Measurements from ENCODE around the gene DIS3L.

DNA sequence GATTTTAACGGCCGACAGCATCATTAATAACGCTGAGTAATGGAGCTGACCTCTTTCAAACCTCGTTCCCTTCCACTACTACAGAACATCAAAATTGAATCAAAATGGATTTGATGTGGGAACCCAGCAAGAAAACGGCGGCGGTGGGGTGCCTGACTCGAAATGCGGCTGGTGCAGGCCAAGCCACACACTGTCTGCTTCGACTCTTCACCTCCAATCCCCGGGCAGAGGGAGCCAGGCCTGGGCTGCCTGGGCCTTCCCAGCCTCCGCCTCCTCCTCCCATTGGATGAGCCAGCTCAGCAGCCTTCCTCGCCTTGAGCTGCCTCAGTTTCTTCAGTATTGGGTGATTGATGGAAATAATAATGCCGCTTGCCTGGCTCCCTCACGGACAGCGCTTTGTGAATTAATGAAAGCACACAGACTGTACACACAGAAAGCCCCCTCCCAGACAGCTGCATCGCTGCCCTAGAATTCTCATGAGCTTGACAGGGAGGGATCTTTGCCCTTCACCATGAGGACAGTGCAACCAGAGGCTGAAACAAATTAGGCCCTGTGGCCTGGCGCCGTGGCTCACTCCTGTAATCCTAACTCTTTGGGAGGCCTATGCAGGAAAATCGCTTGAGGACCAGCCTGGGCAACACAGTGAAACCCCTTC, 28.4 kb upstream of the DIS3L start:
- TF ChIP-seq POLR2A (IDR thresholded peaks at IDR 0.05; ENCODE audit: low read depth, low read length) (no peak), SMC3 (IDR thresholded peaks at IDR 0.05; ENCODE audit: low read depth, low read length) (no peak), MXI1 (IDR thresholded peaks at IDR 0.05; ENCODE audit: borderline replicate concordance, low read depth, low read length) (no peak), BHLHE40 (IDR thresholded peaks at IDR 0.05; ENCODE audit: low read depth, low read length) (no peak), MAFK (IDR thresholded peaks at IDR 0.05; ENCODE audit: low read depth, low read length) (no peak), RAD21 (IDR thresholded peaks at IDR 0.05; ENCODE audit: low read length) (no peak), MAZ (IDR thresholded peaks at IDR 0.05; ENCODE audit: borderline replicate concordance, low read depth, low read length) (no peak), RCOR1 (IDR thresholded peaks at IDR 0.05; ENCODE audit: insufficient replicate concordance, low read length) (no peak), FOS (IDR thresholded peaks at IDR 0.05; ENCODE audit: low read depth, low read length) (no peak), CEBPB (IDR thresholded peaks at IDR 0.05; ENCODE audit: low read depth, low read length) (no peak)
- TF ChIP-seq, protein P1, sequence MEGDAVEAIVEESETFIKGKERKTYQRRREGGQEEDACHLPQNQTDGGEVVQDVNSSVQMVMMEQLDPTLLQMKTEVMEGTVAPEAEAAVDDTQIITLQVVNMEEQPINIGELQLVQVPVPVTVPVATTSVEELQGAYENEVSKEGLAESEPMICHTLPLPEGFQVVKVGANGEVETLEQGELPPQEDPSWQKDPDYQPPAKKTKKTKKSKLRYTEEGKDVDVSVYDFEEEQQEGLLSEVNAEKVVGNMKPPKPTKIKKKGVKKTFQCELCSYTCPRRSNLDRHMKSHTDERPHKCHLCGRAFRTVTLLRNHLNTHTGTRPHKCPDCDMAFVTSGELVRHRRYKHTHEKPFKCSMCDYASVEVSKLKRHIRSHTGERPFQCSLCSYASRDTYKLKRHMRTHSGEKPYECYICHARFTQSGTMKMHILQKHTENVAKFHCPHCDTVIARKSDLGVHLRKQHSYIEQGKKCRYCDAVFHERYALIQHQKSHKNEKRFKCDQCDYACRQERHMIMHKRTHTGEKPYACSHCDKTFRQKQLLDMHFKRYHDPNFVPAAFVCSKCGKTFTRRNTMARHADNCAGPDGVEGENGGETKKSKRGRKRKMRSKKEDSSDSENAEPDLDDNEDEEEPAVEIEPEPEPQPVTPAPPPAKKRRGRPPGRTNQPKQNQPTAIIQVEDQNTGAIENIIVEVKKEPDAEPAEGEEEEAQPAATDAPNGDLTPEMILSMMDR (conservative IDR thresholded peaks at IDR 0.05; ENCODE audit: low read depth, low read length): no peak

Measured in IMR-90 (cell line).